Erythroblast (primary cell): ENCODE data around the gene CFAP126.
"Not testable (repeated sequence)": the region's sequence is repeated elsewhere in the genome, so short reads cannot be mapped to it uniquely, and the experiment has no call there.

Source experiments
- GATA1 ChIP-seq: IDR thresholded peaks from 2 replicates; pipeline ENCODE4 v1.6.1; 2011; ENCODE audit warnings: low read depth, mild to moderate bottlenecking, control low read depth, low read length, moderate library complexity
- POLR2A ChIP-seq: IDR thresholded peaks from 2 replicates; pipeline ENCODE4 v1.6.1; 2011; ENCODE audit warnings: mild to moderate bottlenecking, low read length

GRCh38 chr1:161413050-161413449 lies 45.4 kb upstream of the CFAP126 start:
- TF ChIP-seq POLR2A, GATA1: not testable (repeated sequence)
